GM18520 (cell line): ENCODE results near the gene TOP3A.
A peak's percentile ranks its signal among the peaks of the same experiment; 100 is the strongest.

Experiments used
- ATAC-seq: cut with Tn5 transposase; IDR thresholded peaks from one replicate; pipeline ENCODE4 v1.9.1; 2021; ENCODE audit not compliant: unreplicated experiment

TOP3A gene

DNA sequence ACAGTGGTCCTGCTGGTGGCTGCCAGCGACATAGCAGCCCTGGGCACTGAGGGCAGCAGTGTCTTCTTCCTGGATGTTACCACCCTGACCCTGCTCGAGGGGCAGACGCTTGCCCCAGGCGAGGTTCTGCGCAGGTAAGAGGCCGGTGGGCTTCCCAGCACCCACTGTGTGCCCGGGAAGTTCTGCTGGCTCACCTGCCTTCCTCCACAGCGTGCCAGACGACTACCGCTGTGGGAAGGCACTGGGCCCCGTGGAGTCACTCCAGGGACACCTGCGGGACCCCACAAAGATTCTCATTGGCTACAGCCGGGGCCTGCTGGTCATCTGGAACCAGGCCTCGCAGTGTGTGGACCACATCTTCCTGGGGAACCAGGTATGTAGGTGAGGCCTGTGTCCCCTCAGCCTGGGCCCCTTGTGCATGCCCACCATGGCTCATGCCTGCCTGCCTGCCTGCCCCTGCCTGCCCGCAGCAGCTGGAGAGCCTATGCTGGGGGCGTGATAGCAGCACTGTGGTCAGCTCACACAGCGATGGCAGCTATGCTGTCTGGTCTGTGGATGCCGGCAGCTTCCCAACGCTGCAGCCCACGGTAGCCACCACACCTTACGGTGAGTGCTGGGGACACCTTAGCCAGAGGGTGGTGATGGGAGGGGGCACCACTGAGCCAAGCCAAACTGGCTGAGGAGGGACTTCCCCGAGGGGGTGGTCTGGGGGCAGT lies 80.8 kb downstream of the TOP3A start:
- no peak for ATAC-seq

DNA sequence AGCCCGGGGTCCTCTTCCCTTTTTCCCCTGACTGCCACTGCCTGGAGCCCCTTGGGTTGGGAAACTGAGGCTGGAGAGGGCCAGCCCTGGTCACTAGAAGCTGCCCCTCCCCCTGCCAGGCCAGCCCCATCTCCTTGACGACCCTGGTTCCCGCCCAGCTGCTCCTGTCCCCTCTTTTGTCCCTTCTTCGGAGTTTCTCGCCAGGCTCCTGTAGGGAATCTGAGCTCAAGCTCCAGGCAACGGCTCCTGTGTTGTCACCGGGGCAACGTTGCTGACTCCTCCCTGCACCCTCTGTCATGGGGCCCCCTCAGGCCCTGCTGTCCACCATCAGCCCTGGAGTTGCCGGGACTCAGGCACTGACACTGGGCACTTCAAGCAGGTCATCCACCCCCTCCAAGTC lies 83.6 kb downstream of the TOP3A start:
- no peak for ATAC-seq

DNA sequence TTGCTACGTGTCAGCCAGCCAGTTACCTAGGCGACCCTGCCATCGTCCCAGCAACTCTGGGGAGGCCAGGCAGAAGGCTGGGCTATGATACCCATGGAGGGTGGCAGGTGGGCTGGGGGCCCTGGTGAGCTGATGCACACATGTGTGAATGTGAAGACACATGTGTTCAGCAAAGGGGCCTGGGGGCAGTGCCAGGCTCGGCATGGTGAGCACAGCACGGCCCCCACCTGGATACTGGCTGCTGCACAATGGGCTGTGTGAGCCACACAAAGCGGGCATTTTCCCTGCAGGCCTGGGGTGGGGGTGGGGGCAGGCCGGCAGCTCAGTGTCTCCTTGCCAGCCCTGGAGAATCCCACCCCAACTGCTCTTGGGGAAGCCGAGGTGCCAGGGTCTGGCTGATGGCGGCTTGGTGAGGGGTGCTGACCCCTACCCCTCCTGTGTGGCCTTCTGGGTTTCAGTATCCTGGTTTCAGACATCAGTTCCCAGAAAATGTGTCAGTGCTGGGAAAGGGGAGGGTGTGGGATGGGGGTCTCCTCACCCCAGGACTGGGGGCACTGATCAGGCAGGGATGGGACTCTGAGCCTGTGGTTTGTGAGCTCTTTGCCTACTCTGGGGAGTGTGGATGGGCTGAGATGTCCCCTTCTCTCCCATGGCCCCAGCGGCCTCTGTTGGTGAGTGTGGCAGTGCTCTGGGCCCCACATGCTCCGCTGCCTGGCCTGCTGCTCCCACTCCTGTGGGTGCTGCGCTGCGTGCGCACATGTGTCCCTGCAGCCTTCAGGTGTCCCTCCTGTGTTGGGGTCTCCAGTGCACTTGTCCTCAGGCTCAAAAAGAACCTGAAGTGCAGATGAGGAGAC lies 84.3 kb downstream of the TOP3A start:
- no peak for ATAC-seq

DNA sequence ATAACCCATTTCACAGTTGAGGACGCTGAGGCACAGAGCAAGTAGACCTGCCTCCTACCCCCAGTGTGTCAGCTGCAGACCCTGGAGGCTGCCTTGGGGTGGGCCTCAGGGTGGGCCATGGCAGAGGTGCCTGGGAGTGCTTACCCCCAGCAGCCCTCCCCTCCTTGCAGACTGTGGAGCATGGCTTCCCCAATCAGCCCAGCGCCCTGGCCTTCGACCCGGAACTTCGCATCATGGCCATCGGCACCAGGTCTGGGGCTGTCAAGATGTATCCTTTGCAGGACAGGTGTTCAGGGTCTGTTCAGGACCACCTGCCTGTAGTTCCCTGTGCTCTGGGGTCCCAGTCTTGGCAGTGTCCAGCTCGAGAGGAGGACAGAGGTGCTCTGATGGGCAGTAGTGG lies 85.0 kb downstream of the TOP3A start:
- ATAC-seq: no peak

DNA sequence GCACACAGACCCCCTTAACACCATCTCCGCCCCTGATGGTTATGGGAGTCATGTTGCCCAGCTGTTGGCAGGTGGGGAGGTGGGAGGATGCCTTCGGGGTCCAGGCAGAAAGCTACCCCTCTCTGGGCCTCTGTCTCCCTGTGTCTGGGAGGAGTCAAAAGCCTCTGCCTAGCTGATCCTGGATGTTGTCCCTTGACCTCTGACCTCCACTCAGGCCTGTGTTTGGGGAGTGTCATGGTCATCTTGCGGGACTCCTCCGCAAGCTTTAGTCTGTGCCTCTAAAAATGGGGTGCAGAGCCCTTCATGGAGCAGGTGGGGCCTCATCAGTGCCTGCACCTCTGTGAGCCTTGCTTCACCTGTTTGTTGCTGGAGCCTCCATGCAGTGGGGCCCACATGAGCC lies 85.5 kb downstream of the TOP3A start:
- ATAC-seq: no peak

DNA sequence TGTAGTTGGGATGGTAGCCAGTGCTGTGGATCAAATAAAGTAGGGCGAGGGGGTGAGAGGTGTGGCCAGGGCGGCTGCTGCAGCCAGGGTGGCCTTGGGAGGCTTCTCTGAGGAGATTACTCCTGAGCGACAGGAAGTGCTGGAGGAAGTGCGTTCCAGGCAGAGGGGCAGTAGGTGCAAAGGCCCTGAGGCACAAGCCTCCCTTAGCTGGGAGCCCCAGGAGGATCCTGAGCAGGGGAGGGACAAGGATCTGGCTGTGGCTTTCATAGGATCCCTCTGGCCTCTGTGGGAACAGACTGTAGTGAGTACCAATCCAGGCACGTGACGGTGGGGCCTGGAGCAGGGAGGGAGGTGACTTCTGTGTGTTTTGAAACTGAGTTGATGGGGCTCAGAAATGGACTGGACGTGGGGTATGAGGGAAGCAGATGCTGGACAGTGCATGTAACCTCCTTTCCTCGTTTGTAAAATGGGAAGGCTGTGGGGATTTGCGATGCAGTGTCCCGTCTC lies 86.6 kb downstream of the TOP3A start:
- no peak for ATAC-seq

DNA sequence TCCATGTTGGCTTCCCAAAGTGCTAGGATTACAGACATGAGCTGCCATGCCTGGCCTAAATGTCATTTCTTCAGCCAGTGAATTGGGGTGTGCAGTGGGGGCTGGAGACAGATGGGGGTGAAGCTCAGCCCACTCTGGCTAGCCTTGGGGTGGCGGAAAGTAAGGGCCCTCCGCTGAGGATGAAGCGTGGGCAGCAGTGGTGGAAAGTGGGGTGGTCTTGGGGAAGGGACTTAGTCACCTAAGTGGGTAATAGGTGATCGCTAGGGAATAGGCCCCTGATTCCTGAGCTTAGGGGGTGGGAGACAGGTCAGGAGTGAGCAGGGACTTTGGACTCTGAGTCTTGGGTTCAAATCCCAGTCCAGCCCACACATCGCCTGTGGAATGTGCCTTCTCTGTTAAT lies 87.2 kb downstream of the TOP3A start:
- ATAC-seq: no peak

DNA sequence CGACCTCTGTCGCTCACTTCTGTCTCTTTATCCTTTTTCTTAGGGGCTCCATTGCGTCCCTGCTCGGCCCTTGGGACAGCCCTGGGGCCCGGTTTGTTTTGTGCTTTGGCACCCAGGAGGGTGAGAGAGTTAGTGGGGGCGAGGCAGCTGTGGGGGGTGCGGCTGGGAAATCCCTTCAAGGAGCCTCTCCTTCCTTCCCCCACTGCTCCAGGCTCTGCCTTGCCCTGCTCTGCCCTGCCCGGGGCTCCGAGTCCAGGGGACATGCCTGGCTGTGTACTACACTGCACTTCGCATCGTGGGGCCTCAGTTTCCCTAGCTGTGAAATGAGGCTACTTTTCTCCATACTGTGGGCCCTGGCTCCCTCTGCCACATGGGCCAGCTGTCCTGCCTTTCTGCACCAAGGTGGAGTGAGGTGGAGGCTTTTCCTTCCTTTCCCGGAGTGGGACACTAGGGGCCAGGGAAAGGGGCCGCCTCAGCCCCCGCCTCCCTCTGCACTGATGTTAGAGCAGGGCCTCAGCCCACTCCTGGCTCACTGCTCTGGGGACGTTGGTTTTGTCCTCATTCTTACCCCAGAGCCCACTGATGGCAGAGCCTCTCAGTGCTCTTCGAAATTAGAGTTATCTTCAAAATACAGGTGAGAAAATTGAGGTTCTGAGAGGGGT lies 88.4 kb downstream of the TOP3A start:
- ATAC-seq: no peak

DNA sequence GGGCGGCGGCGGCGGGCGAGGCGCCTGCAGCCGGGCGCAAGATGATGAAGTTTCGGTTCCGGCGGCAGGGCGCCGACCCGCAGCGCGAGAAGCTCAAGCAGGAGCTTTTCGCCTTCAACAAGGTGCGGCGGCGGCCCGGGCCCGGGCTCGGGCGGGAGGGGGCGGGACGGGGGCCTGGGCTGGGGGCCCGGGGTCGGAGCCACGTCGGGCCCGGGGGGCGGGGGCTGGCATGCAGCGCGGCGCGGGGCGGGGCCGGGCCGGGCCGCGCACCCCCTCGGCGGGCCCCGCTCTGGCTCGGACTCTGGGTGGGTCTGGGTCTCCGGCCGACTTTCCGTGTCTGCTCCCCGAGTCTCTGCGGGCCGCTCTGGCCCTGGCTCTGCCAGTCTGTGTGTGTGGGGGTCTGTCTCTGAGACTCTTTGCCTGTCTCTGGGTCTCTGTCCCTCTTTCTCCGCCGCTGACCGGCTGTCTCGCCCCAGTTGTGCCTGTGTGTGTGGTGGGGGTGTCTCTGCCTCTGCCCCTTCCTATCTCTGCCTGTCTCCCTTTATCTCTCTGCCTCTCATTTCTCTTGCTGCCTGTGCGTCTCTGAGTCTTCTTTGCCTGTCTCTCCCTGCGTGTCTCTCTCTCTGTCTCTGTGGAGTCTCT lies 89.0 kb downstream of the TOP3A start:
- ATAC-seq: no peak

DNA sequence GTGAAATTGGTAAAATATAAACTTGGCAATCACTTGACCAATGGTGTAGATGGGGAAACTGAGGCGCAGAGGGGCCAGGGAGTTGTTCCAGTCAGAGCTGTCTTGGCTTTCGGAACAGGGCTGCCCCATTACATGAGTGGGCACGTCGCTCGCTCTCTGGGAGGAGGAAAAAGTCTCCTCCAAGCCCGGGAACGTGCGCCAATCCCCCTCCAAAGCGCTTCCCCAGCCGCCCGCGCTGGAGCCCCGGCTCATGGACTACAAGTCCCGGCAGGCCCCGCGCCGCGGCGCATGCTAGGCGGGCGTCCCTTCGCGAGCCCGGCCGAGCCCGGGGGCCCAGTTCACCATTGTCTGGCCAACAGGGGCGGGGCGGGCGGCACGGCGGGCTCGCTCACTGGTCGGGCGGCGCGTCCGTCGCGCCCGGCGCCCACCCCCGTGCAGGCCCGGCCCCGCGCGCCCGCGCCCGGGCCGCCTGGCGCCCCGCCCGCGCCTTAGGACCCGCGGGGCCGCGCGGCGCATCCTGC lies 89.6 kb downstream of the TOP3A start, which contains the start of gene LLGL1:
Gene LLGL1 (plus strand): TSS at position 515 of the 521 bp plus-strand sequence. CDS start 48 bp downstream, outside the sequence.
- ATAC-seq: peak; percentile 84

DNA sequence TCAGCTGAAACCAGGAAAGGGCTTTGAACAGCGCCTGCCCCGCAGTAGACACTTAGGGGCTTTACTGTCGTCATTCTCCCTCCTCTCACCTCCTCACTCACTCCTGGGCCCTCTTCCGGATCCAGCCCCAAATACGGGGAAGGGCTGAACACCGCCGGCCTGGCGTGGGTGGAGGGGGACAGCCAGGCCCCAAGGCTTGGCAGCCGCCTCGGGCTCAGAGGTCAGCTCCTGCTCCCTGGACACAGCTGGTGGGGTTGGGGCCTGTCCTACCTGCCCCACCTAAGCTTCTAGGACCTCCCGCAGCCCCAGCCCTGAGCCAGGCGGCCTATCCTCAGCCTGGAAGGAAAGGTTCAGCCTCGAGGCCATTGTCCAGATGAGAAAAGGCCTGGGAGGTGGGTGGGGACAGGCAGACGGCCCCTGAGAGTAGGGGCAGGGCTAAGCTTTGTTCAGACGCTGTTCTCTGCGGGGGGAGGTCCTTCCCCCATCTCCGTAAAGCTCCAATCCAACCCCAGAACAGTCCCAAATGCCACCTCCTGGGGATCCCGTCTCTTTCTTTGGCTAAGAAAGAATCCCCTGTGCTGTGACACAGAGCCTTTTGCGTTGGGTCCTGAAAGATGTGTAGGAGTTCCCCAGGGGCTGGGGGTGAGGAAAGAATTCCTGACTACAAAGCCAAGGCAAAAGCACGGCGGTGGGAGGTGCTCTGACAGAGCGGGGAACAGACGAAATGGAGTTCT lies 90.2 kb downstream of the TOP3A start:
- no peak for ATAC-seq

DNA sequence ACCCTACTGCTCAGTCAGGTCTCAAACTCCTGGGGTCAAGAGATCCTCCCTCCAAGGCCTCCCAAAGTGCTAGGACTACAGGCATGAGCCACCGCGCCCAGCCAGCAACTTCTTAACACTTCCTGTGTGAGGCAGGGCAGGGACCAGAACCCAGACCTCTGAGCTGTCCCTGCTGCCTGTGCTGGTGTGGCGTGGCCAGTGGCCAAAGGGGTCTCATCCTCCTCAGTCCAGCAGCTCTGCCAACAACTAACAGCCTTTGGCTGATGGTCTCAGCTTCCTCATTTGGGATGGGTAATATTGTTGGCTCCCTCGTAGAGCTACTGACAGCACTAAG lies 90.8 kb downstream of the TOP3A start:
- no peak for ATAC-seq
